ENCODE results near the gene MGAT3. TPM values are rescaled to one million over a fixed set of nuclear protein-coding genes. Genes with fewer than 3 reads are reported as not detected.

MGAT3 gene
- total RNA-seq, 1 experiment from 2014 or later, result 5.0 TPM

- Histone ChIP-seq H3K56ac (ENCODE audit: insufficient read length, low read depth, low read length) (no peak overlapping the region), H3K14ac (ENCODE audit: insufficient read depth, low read length) (no peak overlapping the region), H4K8ac (replicated peaks; ENCODE audit: insufficient read length, low read depth, low read length) (no peak overlapping the region), H2BK120ac (ENCODE audit: low read depth, low read length, poor library complexity, severe bottlenecking) (no peak overlapping the region), H2BK20ac (ENCODE audit: low read depth, low read length, poor library complexity, severe bottlenecking) (no peak overlapping the region), H3K27me3 (ENCODE audit: insufficient read depth, low read length) (no peaks in the 10 kb centered on the region), H3K23me2 (ENCODE audit: insufficient read length, low read depth, low read length, poor library complexity, severe bottlenecking) (no peaks in the 10 kb centered on the region), H2BK15ac (ENCODE audit: low read depth, low read length) (no peak overlapping the region), H4K20me1 (ENCODE audit: control insufficient read depth, insufficient read depth, insufficient read length) (no peaks in the 10 kb centered on the region), H3K18ac (ENCODE audit: insufficient read length, low read depth, low read length) (no peak overlapping the region), H3K27ac (ENCODE audit: insufficient read length, low read depth, low read length) (no peak overlapping the region), H3K9ac (ENCODE audit: extremely low read depth, insufficient read length, low read length) (no peak overlapping the region), H2BK5ac (ENCODE audit: insufficient read length, low read length) (no peak overlapping the region), H3T11ph (ENCODE audit: low read length) (no peak overlapping the region), H2AFZ (ENCODE audit: low read length) (no peak overlapping the region), H4K91ac (ENCODE audit: insufficient read length, low read depth, low read length) (no peak overlapping the region), H3K9me3 (ENCODE audit: control insufficient read depth, low read depth, low read length) (no peaks in the 10 kb centered on the region), H3K23ac (ENCODE audit: insufficient read length, low read depth, low read length) (no peak overlapping the region), H2AK5ac (ENCODE audit: insufficient read length, low read length) (no peak overlapping the region), H3K79me2 (ENCODE audit: insufficient read depth, low read length) (no peaks in the 10 kb centered on the region), H2BK12ac (ENCODE audit: insufficient read length, low read depth, low read length) (no peak overlapping the region), H3K4me1 (ENCODE audit: insufficient read depth, low read length) (no peaks in the 10 kb centered on the region), H4K5ac (ENCODE audit: insufficient read length, low read depth, low read length) (no peak overlapping the region), H3K4ac (ENCODE audit: low read depth, low read length) (no peak overlapping the region), H3K79me1 (ENCODE audit: insufficient read depth, low read depth, low read length, poor library complexity, severe bottlenecking) (no peaks in the 10 kb centered on the region), H3K4me2 (ENCODE audit: insufficient read depth, insufficient read length, low read length) (no peak overlapping the region)
- Mint-ChIP-seq H3K36me3 (ENCODE audit: insufficient read depth in 1 of 3, low read depth in 3 of 3) (peaks cover 0 to 6% (median 5%) of the 10 kb centered on the region in 3 experiments; a peak in 3 of 7 replicates), H3K9me3 (no peaks in the 10 kb centered on the region), H3K4me3 (no peak overlapping the region), H3K27me3 (ENCODE audit: low read depth) (no peaks in the 10 kb centered on the region), H3K27ac (peak overlapping the region in 1 of 3 experiments; percentile 17; a peak in 3 of 7 replicates), H3K4me1 (peaks cover 0 to 11% of the 10 kb centered on the region in 2 experiments; a peak in 2 of 4 replicates)
- DNase-seq, result no peak
- TF ChIP-seq CTCF (conservative IDR thresholded peaks at IDR 0.05), result no peak
- WGBS (ENCODE audit: extremely low coverage, insufficient read length, low lambda C conversion rate), result no CpG with 5 or more reads among the region's 11 CpGs
These were observed 47.2 kb upstream of the MGAT3 start for GRCh38 chr22:39409516-39410029.

Data from H9 (cell line).